Left ventricle myocardium inferior (tissue), 1 donor: ENCODE data around the gene PRKCE. TPM values are rescaled to one million over a fixed set of nuclear protein-coding genes. Genes with fewer than 3 reads are reported as not detected.

ENCODE experiments used
- DNase-seq: peaks from one replicate; pipeline ENCODE4 v3.0.0-alpha.2; 2020
- H3K27ac ChIP-seq: fragments of 200-600 bp; replicated peaks from 2 replicates; pipeline ENCODE4 v1.8.0; 2021
- H3K27me3 ChIP-seq: fragments of 200-600 bp; 2 replicates; pipeline ENCODE4 v1.8.0; 2021; ENCODE audit warnings: low read depth
- H3K36me3 ChIP-seq: fragments of 200-600 bp; 2 replicates; pipeline ENCODE4 v1.8.0; 2021
- H3K4me1 ChIP-seq: fragments of 200-600 bp; 2 replicates; pipeline ENCODE4 v1.8.0; 2021
- H3K4me3 ChIP-seq: fragments of 200-600 bp; 2 replicates; pipeline ENCODE4 v1.8.0; 2021; ENCODE audit warnings: mild to moderate bottlenecking, moderate library complexity
- H3K9me3 ChIP-seq: fragments of 200-600 bp; replicated peaks from 2 replicates; pipeline ENCODE4 v1.8.0; 2021
- CTCF ChIP-seq: fragments of 200-600 bp; IDR thresholded peaks from 2 replicates; pipeline ENCODE4 v1.8.0; 2021; ENCODE audit warnings: antibody characterized with exemption, mild to moderate bottlenecking, borderline replicate concordance
- intact Hi-C: fragments of 100-400 bp; cut with micrococcal nuclease; formaldehyde crosslinking; loops from one replicate; pipeline ENCODE4 v1.11.0; 2022
- total RNA-seq: library from RNA; stranded (reverse); fragmentation: NEBNext Ultra II Directional; extraction: Animal tissue kit (Norgen Biotek cat#: 25700); gene quantifications from one replicate; pipeline ENCODE4 v1.2.1, GENCODE V29; 2021
- donor health status: DM: no; HTN: yes; CAD: no; lungs with severe emphysema.

PRKCE gene
- total RNA-seq, 1 donor from 2014 or later: 14.7 TPM

GRCh38 chr2:45904946-45905631, 253.6 kb downstream of the PRKCE start:
- no peak for TF ChIP-seq CTCF
- intact Hi-C loops: no loop called here
- Histone ChIP-seq H3K4me1 (peaks cover 32% of the 10 kb centered on the region), H3K36me3 (no peaks in the 10 kb centered on the region), H3K9me3 (no peaks in the 10 kb centered on the region), H3K4me3 (no peak overlapping the region), H3K27me3 (no peaks in the 10 kb centered on the region), H3K27ac (no peak overlapping the region)
- DNase-seq: no peak

GRCh38 chr2:45905632-45905958, 254.1 kb downstream of the PRKCE start:
- Histone ChIP-seq H3K4me3 (no peak overlapping the region), H3K36me3 (no peaks in the 10 kb centered on the region), H3K27me3 (no peaks in the 10 kb centered on the region), H3K4me1 (peaks cover 33% of the 10 kb centered on the region), H3K9me3 (no peaks in the 10 kb centered on the region), H3K27ac (no peak overlapping the region)
- TF ChIP-seq CTCF: no peak
- intact Hi-C loops: no loop called here
- DNase-seq: no peak

- no peaks in the 10 kb centered on the region for H3K36me3 ChIP-seq
- no peak for TF ChIP-seq CTCF
- no peak overlapping the region for H3K27ac ChIP-seq
- no peak for DNase-seq
- H3K4me3 ChIP-seq: no peak overlapping the region
- H3K27me3 ChIP-seq: no peaks in the 10 kb centered on the region
- no peaks in the 10 kb centered on the region for H3K9me3 ChIP-seq
- H3K4me1 ChIP-seq: peaks cover 33% of the 10 kb centered on the region
- intact Hi-C loops: no loop called here
These were observed 256.1 kb downstream of the PRKCE start for GRCh38 chr2:45907592-45907991.

GRCh38 chr2:45908316-45909170, 257.1 kb downstream of the PRKCE start:
- Histone ChIP-seq H3K36me3 (no peaks in the 10 kb centered on the region), H3K27me3 (no peaks in the 10 kb centered on the region), H3K4me1 (peaks cover 33% of the 10 kb centered on the region), H3K9me3 (no peaks in the 10 kb centered on the region), H3K4me3 (no peak overlapping the region), H3K27ac (no peak overlapping the region)
- no peak for TF ChIP-seq CTCF
- intact Hi-C loops: no loop called here
- no peak for DNase-seq

GRCh38 chr2:45909171-45909565, 257.7 kb downstream of the PRKCE start:
- no peak overlapping the region for H3K4me3 ChIP-seq
- no peak for DNase-seq
- H3K27me3 ChIP-seq: no peaks in the 10 kb centered on the region
- intact Hi-C loops: no loop called here
- H3K27ac ChIP-seq: no peak overlapping the region
- H3K9me3 ChIP-seq: no peaks in the 10 kb centered on the region
- H3K36me3 ChIP-seq: no peaks in the 10 kb centered on the region
- H3K4me1 ChIP-seq: peaks cover 33% of the 10 kb centered on the region
- TF ChIP-seq CTCF: no peak
